ENCODE measurements around the gene GPC5.
A peak's percentile ranks its signal among the peaks of the same experiment; 100 is the strongest.

The GPC5 gene

GRCh38 chr13:92297971-92298942 lies 899.8 kb downstream of the GPC5 start:
- DNase-seq = no peak

GRCh38 chr13:92300651-92301050 lies 902.2 kb downstream of the GPC5 start:
- DNase-seq = no peak

DNA sequence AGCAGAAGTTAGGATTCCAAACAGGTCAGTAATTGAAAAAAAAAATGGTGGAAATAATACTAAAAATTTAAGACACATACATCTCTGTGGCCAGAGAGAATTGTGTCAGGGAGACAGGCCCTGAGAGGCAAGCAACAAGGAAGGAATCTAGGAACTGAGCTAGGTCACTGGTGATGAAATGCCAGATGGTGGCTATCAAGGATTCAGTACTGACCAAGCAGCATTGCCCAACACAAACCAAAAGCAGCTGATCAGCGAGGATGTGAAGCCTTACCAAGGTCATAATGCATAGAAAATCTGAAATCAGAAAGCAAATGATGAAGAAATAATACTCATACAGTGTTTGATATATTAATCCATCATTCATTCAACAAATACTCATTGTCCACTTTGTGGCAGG lies 905.0 kb downstream of the GPC5 start:
- no peak for DNase-seq

GRCh38 chr13:92307752-92308151 lies 909.3 kb downstream of the GPC5 start:
- DNase-seq = no peak

DNA sequence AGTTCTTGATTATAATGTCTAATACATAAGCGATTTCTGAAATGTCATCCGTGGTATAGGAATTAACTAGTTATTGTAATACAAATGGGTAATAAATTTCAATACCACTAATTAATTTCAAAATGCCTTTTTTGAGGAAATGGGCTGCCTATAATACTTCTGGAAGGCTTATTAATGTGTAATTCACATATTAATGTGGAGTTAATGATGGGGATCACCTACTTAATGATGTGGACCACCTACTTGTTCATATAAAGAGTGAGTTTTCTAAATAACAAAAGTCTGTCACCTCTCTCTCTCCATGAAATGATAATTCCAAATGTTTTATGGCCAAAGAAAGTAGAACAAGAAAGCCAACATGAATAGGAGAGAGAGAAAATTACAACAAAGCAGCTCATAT lies 914.4 kb downstream of the GPC5 start:
- DNase-seq = no peak

DNA sequence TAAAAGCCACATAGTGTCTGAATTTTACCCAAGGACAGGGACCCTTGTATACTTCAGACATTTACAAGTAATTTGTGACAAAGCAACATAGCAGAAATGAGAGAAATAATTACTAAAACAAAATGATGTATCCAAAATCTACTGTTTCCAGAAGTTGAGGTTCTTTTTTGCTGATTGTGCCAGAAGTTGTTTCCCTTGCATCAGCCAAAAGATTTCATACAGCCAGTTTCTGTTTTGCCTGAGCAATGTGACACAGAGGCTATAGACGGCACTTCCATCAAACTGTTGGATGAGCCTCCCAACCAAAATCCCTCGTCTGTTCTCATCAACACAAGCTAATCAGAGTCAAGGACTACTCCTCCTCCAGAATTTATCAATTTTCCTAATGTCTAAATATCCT lies 915.0 kb downstream of the GPC5 start:
- DNase-seq = no peak

- DNase-seq = no peak
These were observed 916.8 kb downstream of the GPC5 start for GRCh38 chr13:92315265-92315664.

DNA sequence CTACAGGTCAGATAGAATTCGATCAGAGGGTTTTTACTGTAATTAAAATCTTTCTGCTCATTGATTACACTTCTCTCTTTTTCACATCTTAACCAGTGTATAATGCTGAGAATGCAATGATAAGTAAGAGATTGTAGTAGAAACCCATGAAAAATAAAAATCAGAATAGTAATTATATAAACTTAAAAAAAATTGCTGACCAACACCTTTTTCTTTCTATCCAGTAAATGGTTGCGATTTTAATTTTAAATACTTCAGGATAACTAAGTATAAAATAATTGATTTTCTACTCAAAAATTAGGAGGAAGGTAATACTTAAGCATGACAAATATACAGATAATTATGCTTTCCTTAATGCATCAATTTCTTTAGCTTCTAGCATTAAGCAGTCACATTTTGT lies 917.6 kb downstream of the GPC5 start:
- no peak for DNase-seq

- no peak for DNase-seq
These were observed 918.6 kb downstream of the GPC5 start for GRCh38 chr13:92317066-92317465.

DNA sequence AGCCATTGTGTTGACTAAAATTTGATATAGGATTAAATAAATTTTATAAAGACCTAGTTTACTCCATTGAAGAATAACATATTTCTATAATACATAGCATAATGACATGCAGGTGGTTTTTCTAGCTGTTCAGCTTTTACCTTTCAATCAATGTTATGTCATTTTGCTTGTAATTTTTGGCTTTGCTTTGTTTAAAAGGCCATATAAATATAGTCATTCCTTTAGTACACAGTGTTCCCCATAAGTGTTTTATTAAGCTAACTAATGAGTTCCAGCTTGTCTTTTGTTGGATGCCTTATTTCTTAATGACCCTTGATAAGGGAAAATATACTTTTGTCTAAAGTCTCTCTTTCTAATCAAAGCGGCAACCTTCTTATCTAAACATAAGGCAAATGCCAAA lies 921.9 kb downstream of the GPC5 start:
- DNase-seq = no peak

DNA sequence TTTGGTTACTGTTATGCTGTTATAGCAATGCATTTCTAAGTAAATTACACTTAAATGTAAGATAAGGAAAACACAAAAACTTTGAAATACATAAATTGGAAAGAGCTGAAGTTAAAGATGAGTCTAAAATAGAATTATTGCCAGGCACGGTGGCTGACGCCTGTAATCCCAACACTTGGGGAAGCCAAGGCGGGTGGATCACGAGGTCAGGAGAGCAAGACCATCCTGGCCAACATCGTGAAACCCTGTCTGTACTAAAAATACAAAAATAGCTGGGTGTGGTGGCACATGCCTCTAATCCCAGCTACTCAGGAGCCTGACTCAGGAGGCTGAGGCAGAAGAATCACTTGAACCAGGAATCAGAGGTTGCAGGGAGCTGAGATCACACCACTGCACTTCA lies 922.8 kb downstream of the GPC5 start:
- DNase-seq = no peak

DNA sequence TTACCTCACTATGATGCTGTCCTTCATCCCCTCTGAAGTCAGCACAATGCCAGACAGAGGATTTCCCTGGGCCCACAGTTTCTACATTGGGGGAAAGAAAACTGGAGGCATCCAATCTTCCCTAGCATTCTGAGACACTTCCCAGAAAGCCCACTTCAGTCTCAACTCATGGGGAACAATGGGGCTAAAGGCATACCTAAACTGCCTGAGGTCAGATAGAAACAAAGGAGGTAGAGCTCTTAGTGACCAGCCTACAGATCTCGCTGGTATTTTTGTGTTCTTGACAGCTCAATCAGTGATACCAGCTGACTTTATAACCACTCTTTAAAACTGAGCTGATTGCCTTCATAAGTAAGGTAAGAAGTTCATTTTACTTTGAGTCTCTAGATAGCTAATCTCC lies 947.2 kb downstream of the GPC5 start:
- DNase-seq = no peak

DNA sequence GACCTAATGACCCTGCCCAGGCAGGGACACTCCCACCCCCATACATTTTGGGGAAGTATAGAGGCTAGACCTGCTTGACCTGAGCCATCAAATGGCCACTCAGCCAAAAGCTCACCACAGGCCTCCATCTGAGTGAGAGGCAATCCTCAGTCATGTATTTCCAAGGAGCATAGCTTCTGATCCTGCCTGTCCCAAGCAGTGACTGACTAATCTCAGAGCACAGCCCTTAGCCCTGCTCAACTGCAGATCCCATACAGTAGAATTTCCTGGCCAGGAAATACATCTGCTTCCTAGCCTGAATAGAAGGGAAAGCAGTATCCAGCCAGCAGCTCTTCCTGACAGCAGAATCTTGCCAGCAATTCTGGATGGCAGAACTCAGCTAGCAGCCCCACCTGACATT lies 947.6 kb downstream of the GPC5 start:
- DNase-seq = no peak

DNA sequence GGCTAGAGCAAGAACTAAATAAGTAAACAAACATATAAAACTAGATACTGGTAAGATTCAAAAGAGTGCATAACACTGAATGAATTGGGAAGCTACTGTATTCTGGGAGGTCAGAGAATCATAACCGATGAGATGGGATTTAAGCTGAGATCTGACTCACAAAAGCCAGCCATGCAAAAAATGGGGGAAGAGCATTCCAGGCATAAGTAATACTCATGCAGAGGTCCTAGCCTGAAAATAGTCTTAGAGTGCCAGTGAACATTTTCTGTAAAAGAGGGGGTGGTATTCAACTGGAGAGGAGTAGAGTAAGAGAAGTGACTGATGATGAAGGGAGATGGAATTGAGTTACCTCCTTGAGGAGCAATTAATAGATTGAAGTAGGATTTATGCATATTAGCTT lies 956.2 kb downstream of the GPC5 start:
- no peak for DNase-seq

DNA sequence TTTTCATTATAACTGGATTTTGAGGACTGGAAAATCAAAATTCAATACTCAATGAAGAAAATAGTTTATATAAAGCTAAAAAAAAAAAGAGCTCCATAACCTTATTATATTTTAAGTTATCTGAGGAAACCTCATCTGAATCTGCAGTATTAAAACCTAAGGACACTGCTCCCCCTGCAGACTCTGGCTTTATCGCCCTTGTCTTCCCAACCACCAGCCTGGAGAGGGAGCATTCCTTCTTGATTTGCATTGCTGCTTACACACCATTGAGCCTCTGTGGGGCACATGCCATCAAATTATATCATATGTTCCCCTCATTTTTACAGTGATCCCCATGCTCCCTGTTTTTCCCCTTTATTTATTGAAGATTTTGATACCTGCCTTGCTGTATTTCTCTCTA lies 956.8 kb downstream of the GPC5 start:
- DNase-seq = no peak

- DNase-seq = no peak
These were observed 964.3 kb downstream of the GPC5 start for GRCh38 chr13:92362717-92363116.

DNA sequence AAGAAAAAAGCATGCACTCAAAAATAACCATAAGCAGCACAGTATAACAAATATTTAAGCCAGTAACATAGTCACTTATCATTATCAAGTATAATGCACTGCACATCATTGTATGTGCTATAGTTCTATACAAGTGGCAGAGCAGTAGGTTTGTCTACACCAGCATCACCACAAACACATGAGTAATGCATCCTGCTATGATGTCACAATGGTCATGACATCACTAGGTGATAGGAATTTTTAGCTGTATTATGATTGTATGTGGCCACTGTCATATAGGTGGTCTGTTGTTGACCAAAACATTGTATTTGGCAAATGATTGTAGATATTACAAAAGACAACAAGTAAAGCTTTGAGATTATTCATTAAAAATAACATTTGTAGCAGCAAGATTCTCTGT lies 967.5 kb downstream of the GPC5 start:
- no peak for DNase-seq

- no peak for DNase-seq
These were observed 979.0 kb downstream of the GPC5 start for GRCh38 chr13:92377396-92377795.

GRCh38 chr13:92379371-92379770 lies 981.0 kb downstream of the GPC5 start:
- no peak for DNase-seq

GRCh38 chr13:92384410-92384809 lies 986.0 kb downstream of the GPC5 start:
- no peak for DNase-seq

- DNase-seq = no peak
These were observed 988.8 kb downstream of the GPC5 start for GRCh38 chr13:92387245-92387644.

GRCh38 chr13:92390217-92390616 lies 991.8 kb downstream of the GPC5 start:
- DNase-seq = peak; percentile 95

GRCh38 chr13:92403606-92404005 lies 1005.2 kb downstream of the GPC5 start:
- DNase-seq = no peak

DNA sequence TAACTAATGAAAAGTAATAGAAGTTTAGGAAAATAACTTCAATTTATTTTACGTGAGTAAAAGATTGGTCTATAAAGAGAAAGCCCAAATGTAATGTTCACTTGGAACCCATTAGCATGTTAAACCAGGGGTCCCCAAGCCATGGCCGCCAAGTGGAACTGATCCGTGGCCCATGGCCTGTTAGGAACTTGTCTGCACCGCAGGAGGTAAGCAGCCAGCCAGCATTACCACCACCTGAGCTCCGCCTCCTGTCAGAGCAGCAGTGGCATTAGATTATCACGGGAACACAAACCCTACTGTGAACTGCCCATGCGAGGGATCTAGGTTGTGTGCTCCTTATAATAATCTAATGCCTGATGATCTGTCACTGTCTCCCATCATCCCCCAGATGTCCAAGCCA lies 1009.4 kb downstream of the GPC5 start:
- DNase-seq = no peak

DNA sequence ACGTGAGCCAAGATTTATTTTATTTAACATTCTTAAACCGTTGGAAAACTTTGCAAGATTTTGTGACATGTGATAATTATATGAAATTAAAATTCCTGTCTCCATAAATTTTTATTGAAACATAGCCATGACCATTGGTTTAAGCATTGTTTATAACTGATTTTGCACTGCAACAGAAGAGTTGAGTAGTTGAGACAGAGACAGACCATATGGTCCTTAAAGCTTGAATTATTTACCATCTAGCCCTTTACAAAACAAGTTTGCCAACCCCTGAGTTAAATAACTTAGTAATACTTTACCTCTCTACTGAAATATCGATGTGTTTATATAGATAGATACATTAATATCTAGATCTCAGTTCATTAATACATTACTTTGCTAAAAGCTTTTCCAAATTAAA lies 1014.1 kb downstream of the GPC5 start:
- DNase-seq = no peak

Measured in NCI-H510A treated with DMSO at 0.1 percent for 48 hours (cell line).